Measurements from ENCODE around the gene OR13D1. TPM values are rescaled to one million over a fixed set of nuclear protein-coding genes. Genes with fewer than 3 reads are reported as not detected.

The OR13D1 gene, protein sequence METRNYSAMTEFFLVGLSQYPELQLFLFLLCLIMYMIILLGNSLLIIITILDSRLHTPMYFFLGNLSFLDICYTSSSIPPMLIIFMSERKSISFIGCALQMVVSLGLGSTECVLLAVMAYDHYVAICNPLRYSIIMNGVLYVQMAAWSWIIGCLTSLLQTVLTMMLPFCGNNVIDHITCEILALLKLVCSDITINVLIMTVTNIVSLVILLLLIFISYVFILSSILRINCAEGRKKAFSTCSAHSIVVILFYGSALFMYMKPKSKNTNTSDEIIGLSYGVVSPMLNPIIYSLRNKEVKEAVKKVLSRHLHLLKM
- total RNA-seq: not detected in 2 replicates

DNA sequence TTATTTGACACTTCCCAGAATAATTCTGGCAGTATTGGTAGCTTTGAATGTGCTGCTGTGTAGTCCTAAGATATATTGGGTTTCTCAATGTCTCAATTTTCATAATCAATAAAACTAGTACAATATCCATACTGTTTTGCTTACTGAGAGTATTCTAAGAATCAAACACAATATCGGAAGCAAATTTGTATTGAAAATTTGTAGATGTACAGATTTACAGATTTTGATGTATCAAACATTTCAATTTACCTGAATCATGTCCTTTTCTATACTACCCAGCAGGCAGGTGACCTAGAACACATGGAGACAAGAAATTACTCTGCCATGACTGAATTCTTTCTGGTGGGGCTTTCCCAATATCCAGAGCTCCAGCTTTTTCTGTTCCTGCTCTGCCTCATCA is at the start of gene OR13D1:
Gene OR13D1 (plus strand): TSS at position 301 of the 400 bp plus-strand sequence. CDS start 0 bp downstream, at position 301.

Other genes starting within 250 kb of the OR13D1 start
- not detected in 2 replicates for gene OR13F1, start 190.3 kb upstream of the OR13D1 start, total RNA-seq
- gene OR13C4, start 167.3 kb upstream of the OR13D1 start, total RNA-seq: not detected in 2 replicates
- not detected in 2 replicates for gene OR13C3, start 157.7 kb upstream of the OR13D1 start, total RNA-seq
- gene OR13C8, start 125.3 kb upstream of the OR13D1 start, total RNA-seq: not detected in 2 replicates
- not detected in 2 replicates for gene OR13C5, start 95.1 kb upstream of the OR13D1 start, total RNA-seq
- 0.28 TPM in 1 of 2 replicates, not detected in the other for gene OR13C2, start 88.9 kb upstream of the OR13D1 start, total RNA-seq
- not detected in 2 replicates for gene OR13C9, start 76.3 kb upstream of the OR13D1 start, total RNA-seq
- gene NIPSNAP3A, start 53.2 kb downstream of the OR13D1 start, total RNA-seq: 58.9 and 61.2 TPM in 2 replicates
- 0.38 and 0.85 TPM in 2 replicates for gene NIPSNAP3B, start 69.6 kb downstream of the OR13D1 start, total RNA-seq
- gene ABCA1, start 233.6 kb downstream of the OR13D1 start, total RNA-seq: 73.2 and 107 TPM in 2 replicates